Measurements from ENCODE around the gene COG5.
A peak's percentile ranks its signal among the peaks of the same experiment; 100 is the strongest.

Gene COG5

GRCh38 chr7:107364787-107365186 lies 198.9 kb downstream of the COG5 start:
- no peak for DNase-seq (ENCODE audit: low read depth)
- no peak overlapping the region for H3K4me3 ChIP-seq (ENCODE audit: low read depth, low read length)

- no peak for DNase-seq (ENCODE audit: low read depth)
- no peak overlapping the region for H3K4me3 ChIP-seq (ENCODE audit: low read depth, low read length)
Observed at GRCh38 chr7:107359520-107360316, 204.0 kb downstream of the COG5 start.

GRCh38 chr7:107355616-107356015 lies 208.1 kb downstream of the COG5 start:
- DNase-seq (ENCODE audit: low read depth): no peak
- no peak overlapping the region for H3K4me3 ChIP-seq (ENCODE audit: low read depth, low read length)

GRCh38 chr7:107354640-107355039 lies 209.1 kb downstream of the COG5 start:
- H3K4me3 ChIP-seq (ENCODE audit: low read depth, low read length): no peak overlapping the region
- DNase-seq (ENCODE audit: low read depth): no peak

GRCh38 chr7:107353701-107354100 lies 210.0 kb downstream of the COG5 start:
- DNase-seq (ENCODE audit: low read depth): no peak
- no peak overlapping the region for H3K4me3 ChIP-seq (ENCODE audit: low read depth, low read length)

- H3K4me3 ChIP-seq (ENCODE audit: low read depth, low read length): no peak overlapping the region
- DNase-seq (ENCODE audit: low read depth): no peak
Observed at GRCh38 chr7:107345898-107346297, 217.8 kb downstream of the COG5 start.

GRCh38 chr7:107344799-107345198 lies 218.9 kb downstream of the COG5 start:
- DNase-seq (ENCODE audit: low read depth): no peak
- no peak overlapping the region for H3K4me3 ChIP-seq (ENCODE audit: low read depth, low read length)

- DNase-seq (ENCODE audit: low read depth): no peak
- H3K4me3 ChIP-seq (ENCODE audit: low read depth, low read length): no peak overlapping the region
Observed at GRCh38 chr7:107344286-107344685, 219.4 kb downstream of the COG5 start.

GRCh38 chr7:107338080-107338479 lies 225.6 kb downstream of the COG5 start:
- no peak for DNase-seq (ENCODE audit: low read depth)
- H3K4me3 ChIP-seq (ENCODE audit: low read depth, low read length): no peak overlapping the region

- no peak for DNase-seq (ENCODE audit: low read depth)
Observed at GRCh38 chr7:107332488-107333269, 231.0 kb downstream of the COG5 start.

GRCh38 chr7:107330478-107330877 lies 233.2 kb downstream of the COG5 start:
- DNase-seq (ENCODE audit: low read depth): no peak
- H3K4me3 ChIP-seq (ENCODE audit: low read depth, low read length): no peak overlapping the region

More at GRCh38 chr7:107332488-107333269, 231.0 kb downstream of the COG5 start:
- H3K4me3 ChIP-seq (ENCODE audit: low read depth, low read length): no peak overlapping the region

GRCh38 chr7:107327986-107328569 lies 235.6 kb downstream of the COG5 start:
- no peak overlapping the region for H3K4me3 ChIP-seq (ENCODE audit: low read depth, low read length)

GRCh38 chr7:107326061-107326460 lies 237.7 kb downstream of the COG5 start:
- H3K4me3 ChIP-seq (ENCODE audit: low read depth, low read length): no peak overlapping the region
- DNase-seq (ENCODE audit: low read depth): no peak

More at GRCh38 chr7:107327986-107328569, 235.6 kb downstream of the COG5 start:
- DNase-seq (ENCODE audit: low read depth): no peak

- H3K4me3 ChIP-seq (ENCODE audit: low read depth, low read length): no peak overlapping the region
- DNase-seq (ENCODE audit: low read depth): no peak
Observed at GRCh38 chr7:107322015-107322414, 241.7 kb downstream of the COG5 start.

- H3K4me3 ChIP-seq (ENCODE audit: low read depth, low read length): no peak overlapping the region
- no peak for DNase-seq (ENCODE audit: low read depth)
Observed at GRCh38 chr7:107321611-107322010, 242.1 kb downstream of the COG5 start.

GRCh38 chr7:107319724-107320228 lies 243.9 kb downstream of the COG5 start:
- no peak for DNase-seq (ENCODE audit: low read depth)
- H3K4me3 ChIP-seq (ENCODE audit: low read depth, low read length): no peak overlapping the region

GRCh38 chr7:107318523-107319160 lies 245.1 kb downstream of the COG5 start:
- H3K4me3 ChIP-seq (ENCODE audit: low read depth, low read length): no peak overlapping the region
- peak; percentile 10 for DNase-seq (ENCODE audit: low read depth)

- no peak overlapping the region for H3K4me3 ChIP-seq (ENCODE audit: low read depth, low read length)
- no peak for DNase-seq (ENCODE audit: low read depth)
Observed at GRCh38 chr7:107315716-107316220, 248.0 kb downstream of the COG5 start.

GRCh38 chr7:107313355-107313754 lies 250.4 kb downstream of the COG5 start:
- H3K4me3 ChIP-seq (ENCODE audit: low read depth, low read length): no peak overlapping the region
- DNase-seq (ENCODE audit: low read depth): no peak

Data from skeletal muscle cell (primary cell).